Activated naive CD8-positive, alpha-beta T cell treated with anti-CD3 and anti-CD28 coated beads, Interleukin-2, amount 50 U/mL, for 16 hours (primary cell): ENCODE results near the gene NR2F1-AS1.
"Not testable (repeated sequence)": the region's sequence is repeated elsewhere in the genome, so short reads cannot be mapped to it uniquely, and the experiment has no call there.

Source experiments
- DNase-seq: peaks from one replicate; pipeline ENCODE4 v3.0.0-alpha.2; 2020; ENCODE audit warnings: low read depth, low spot score

Gene NR2F1-AS1

GRCh38 chr5:93519740-93520139 is 61.3 kb downstream of the NR2F1-AS1 start:
- DNase-seq, result no peak

- DNase-seq, result no peak
Measured at GRCh38 chr5:93517828-93518227, 63.2 kb downstream of the NR2F1-AS1 start.

DNA sequence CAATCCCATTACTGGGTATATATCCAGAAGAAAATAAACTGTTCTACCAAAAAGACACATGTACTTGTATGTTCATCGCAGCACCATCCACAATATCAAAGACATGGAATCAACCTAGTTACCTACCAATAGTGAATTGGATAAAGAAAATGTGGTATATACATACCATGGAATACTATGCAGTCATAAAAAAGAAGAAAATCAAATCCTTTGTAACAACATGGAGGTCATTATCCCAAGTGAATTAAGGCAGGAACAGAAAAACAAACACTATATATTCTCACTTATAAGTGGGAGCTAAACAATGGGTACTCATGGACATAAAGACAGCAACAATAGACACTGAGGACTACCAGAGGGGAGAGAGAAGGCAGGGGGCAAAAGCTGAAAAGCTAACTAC is 67.7 kb downstream of the NR2F1-AS1 start:
- DNase-seq, result no peak

DNA sequence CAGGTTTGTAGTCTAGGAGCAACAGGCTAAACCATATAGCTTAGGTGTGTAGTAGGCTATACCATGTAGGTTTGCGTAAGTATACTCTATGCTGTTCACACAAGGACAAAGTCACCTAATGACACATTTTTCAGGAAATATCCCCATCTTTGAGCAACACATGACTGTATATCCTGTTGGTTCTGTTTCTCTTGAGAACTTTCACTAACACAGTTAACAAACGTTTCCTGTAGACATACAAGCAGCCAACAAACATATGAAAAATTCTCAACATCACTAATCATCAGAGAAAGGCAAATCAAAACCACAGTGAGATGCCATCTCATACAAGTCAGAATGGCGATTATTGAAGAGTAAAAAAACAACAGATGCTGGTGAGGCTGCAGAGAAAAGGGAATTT is 68.2 kb downstream of the NR2F1-AS1 start:
- no peak for DNase-seq

GRCh38 chr5:93511445-93511844 is 69.6 kb downstream of the NR2F1-AS1 start:
- no peak for DNase-seq

GRCh38 chr5:93510626-93511380 is 70.2 kb downstream of the NR2F1-AS1 start:
- DNase-seq, result no peak

- not testable (repeated sequence) for DNase-seq
Measured at GRCh38 chr5:93505553-93505952, 75.5 kb downstream of the NR2F1-AS1 start.

GRCh38 chr5:93503598-93504067 is 77.4 kb downstream of the NR2F1-AS1 start:
- no peak for DNase-seq

DNA sequence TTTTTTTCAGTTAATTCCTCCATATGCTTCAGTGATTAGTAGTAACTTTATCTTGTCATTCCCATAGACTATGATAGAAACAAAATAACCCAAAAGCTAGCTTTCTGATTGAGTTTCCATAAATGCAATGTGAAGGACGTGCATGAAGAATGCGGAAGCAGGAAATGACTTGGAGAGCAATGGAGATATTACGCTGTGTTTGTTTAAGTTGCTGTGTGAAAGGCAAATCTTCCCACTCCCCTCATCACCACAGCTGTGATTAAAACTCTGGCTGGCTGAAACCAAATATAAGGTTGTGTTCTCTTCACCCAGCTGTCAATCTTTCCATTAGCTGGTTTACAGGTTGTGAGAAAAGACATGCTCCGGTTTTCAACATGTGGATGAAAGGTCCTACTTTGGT is 83.9 kb downstream of the NR2F1-AS1 start:
- no peak for DNase-seq

DNA sequence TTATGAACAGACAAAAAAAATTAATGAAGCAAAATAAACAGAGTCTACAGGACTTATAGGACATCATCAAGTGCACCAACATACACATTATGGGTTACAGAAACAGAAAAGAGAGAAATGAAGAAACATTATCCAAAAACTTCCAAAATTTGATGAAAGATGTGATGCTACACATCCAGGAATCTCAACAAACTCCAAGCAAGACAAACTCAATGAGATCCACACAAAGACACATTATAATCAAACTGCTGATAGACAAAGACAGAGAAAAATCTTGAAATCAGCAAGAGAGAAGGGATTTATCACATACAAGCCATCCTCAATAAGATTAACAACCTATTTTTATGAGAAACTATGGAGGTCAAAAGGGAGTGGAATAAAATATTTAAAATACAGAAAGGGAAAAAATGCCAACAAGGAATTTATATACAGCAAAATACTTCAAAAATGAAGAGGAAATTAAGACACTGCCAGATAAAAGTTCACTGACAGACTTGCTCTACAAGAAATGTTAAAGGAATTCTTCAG is 101.0 kb downstream of the NR2F1-AS1 start:
- DNase-seq, result no peak

- no peak for DNase-seq
Measured at GRCh38 chr5:93477816-93478215, 103.2 kb downstream of the NR2F1-AS1 start.

GRCh38 chr5:93476251-93476742 is 104.7 kb downstream of the NR2F1-AS1 start:
- no peak for DNase-seq

GRCh38 chr5:93462916-93463315 is 118.1 kb downstream of the NR2F1-AS1 start:
- DNase-seq, result no peak

DNA sequence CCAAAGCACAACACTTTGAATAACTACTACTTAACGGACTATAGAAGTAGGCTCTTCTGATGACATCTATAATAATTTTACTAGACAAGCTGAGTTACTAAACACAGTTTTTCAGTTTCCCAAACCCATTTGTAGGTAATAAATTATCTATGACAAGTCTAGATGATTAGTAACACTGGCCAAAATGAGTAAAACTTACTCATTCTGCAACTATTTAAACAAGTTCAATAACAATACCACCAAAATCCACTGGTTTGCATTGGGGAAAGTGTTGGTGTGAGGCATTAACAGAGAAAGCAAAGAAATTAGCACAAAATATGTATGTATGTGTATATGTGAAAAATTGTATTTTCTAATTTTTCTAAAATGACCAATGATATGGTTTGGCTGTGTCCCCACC is 119.3 kb downstream of the NR2F1-AS1 start:
- DNase-seq, result no peak

DNA sequence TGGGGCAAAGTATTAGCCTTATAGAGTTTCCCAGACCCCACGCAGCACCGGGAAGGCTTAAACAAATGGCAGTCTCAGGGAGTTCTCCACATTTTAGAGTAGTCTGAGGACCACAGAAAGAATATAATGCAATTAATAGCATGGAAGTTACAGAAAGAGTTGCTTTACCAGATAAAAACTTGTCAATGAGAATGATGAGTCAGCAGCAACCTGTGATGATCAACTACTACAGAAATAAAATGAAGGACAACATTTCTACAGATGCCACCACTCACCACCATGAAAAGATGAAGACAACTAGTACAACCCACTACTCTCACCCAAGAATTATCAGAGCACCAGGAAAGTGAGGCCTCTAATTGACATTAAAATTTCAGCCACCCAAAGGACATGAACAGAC is 120.7 kb downstream of the NR2F1-AS1 start:
- no peak for DNase-seq

DNA sequence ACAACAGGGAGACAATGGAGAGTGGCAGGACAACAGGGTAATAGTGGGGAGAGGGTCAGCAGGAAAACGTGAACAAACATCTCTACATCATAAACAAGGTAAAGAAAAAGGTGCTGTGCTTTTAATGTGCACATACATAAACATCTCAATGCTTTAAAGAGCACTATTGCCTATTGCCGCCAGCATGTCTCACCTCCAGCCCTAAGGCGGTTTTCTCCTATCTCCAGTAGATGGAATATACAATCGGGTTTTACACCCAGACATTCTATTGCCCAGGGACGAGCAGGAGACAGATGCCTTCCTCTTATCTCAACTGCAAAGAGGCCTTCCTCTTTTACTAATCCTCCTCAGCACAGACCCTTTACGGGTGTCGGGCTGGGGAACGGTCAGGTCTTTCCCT is 124.2 kb downstream of the NR2F1-AS1 start:
- DNase-seq, result not testable (repeated sequence)

DNA sequence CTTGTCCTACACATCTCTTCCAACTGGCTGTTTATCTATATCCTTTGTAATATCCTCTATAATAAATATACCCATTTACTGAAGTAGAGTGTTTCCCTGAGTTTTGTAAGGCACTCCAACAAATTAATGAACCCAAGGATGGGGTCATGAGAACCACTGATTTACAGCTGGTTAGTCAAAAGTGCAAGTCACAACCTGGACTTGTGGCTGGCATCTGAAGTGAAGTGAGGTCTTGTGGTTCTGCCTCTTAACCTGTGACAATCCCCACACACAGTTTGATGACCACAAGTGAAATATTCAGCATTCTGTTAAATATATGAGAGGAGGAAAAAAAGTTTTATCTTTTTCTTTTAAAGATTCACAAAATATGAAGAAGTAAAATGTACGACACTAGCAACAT is 126.1 kb downstream of the NR2F1-AS1 start:
- DNase-seq, result no peak

GRCh38 chr5:93452255-93452654 is 128.8 kb downstream of the NR2F1-AS1 start:
- no peak for DNase-seq

GRCh38 chr5:93438124-93438523 is 142.9 kb downstream of the NR2F1-AS1 start:
- DNase-seq, result no peak

- DNase-seq, result no peak
Measured at GRCh38 chr5:93436083-93436482, 144.9 kb downstream of the NR2F1-AS1 start.

GRCh38 chr5:93433422-93433821 is 147.6 kb downstream of the NR2F1-AS1 start:
- no peak for DNase-seq

GRCh38 chr5:93431250-93431649 is 149.8 kb downstream of the NR2F1-AS1 start:
- DNase-seq, result no peak

DNA sequence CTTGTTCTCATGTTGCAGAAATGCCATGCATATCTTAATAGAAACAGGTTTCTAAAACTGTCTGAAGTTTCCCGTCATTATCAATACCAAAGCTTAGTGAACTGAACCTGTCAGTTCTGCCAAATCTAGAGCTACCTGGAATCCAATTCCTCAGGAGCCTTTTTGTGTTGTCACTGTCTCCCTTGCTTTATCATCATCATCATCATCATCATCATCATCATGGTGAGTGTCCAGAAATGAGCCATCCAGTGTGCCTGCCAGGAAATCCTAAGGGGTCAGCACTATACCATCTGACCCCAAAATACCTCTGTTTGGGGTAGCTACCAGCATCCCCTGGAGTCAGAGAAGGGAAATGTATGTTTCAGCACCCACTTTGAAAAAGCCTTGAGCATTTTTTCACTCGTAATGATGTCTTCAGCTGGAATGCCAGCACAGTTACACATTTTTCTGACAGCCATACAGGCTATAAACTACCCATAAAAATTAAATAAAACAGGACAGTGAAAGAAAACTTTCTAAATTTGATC is 150.3 kb downstream of the NR2F1-AS1 start:
- no peak for DNase-seq
